ENCODE data around the gene CPED1.

DNA sequence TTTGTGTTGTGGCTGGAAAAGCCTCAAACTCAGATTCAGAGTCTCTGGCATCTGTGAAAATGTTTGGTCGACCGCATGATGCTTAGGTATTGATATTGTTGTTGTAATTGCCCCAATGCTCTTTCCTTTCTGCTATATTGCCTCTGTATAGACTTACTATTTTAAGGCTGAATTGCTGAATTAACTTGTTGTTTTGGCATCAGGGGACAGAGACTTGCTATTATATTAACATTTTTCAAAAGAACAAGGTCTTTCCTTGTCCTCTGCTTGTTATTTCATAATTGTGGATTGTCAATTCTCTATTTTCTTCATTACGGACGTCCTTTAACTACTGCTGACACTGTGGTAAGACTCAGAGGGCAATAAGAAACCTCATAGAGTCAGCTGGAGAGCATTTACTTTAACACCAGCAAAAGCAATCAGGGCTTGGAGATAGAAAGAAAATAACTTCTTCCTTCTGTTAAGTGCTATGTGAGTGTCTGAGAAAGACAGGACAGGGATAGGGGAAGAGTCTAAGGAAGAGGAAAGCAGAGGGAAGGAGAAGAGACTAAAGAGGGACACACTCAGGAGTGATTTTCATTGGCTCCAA lies 17.6 kb downstream of the CPED1 start:
- no peak for TF ChIP-seq ZBTB49 (tag by site-specific recombination; IDR thresholded peaks at IDR 0.05; ENCODE audit: low read depth)
- no peak for TF ChIP-seq ZNF629 (tag by site-specific recombination; IDR thresholded peaks at IDR 0.05)
- no peak for TF ChIP-seq RBAK (tag by site-specific recombination; IDR thresholded peaks at IDR 0.05)
- TF ChIP-seq YY2 (tag by site-specific recombination; IDR thresholded peaks at IDR 0.05): no peak
- TF ChIP-seq YY1 (tag by site-specific recombination; IDR thresholded peaks at IDR 0.05): no peak
- TF ChIP-seq TCF7L2 (IDR thresholded peaks at IDR 0.05; ENCODE audit: borderline replicate concordance, low read depth, low read length): no peak
- TF ChIP-seq ZNF792 (tag by site-specific recombination; IDR thresholded peaks at IDR 0.05): no peak
- no peak for TF ChIP-seq ZBTB8A (tag by site-specific recombination; IDR thresholded peaks at IDR 0.05)
